Stimulated activated CD4-positive, alpha-beta T cell treated with anti-CD3 and anti-CD28 coated beads, Interleukin-1b, Interleukin-23, amount 100 ng/mL, for 4 hours (primary cell): Measurements from ENCODE around the gene ANKRD31.
"Not testable (repeated sequence)": the region's sequence is repeated elsewhere in the genome, so short reads cannot be mapped to it uniquely, and the experiment has no call there.

Experiments used
- DNase-seq, 2 donors: peaks; one replicate each; pipeline ENCODE4 v3.0.0-alpha.2; 2020; ENCODE audit warnings: low read depth in 2 of 2

ANKRD31 gene

GRCh38 chr5:75234251-75234650 lies 2.4 kb downstream of the ANKRD31 start:
- DNase-seq, result no peak

GRCh38 chr5:75226916-75227315 lies 9.8 kb downstream of the ANKRD31 start:
- no peak for DNase-seq

- DNase-seq, result no peak
These were observed 11.2 kb downstream of the ANKRD31 start for GRCh38 chr5:75225506-75225905.

- not testable (repeated sequence) for DNase-seq
These were observed 15.9 kb downstream of the ANKRD31 start for GRCh38 chr5:75220787-75221186.

GRCh38 chr5:75214928-75215327 lies 21.8 kb downstream of the ANKRD31 start:
- no peak for DNase-seq

GRCh38 chr5:75214409-75214808 lies 22.3 kb downstream of the ANKRD31 start:
- DNase-seq, result no peak

- no peak for DNase-seq
These were observed 33.1 kb downstream of the ANKRD31 start for GRCh38 chr5:75203604-75204003.

- DNase-seq, result no peak
These were observed 33.7 kb downstream of the ANKRD31 start for GRCh38 chr5:75202935-75203334.

GRCh38 chr5:75200776-75201175 lies 35.9 kb downstream of the ANKRD31 start:
- no peak for DNase-seq

GRCh38 chr5:75199946-75200345 lies 36.7 kb downstream of the ANKRD31 start:
- DNase-seq, result no peak

- DNase-seq, result no peak
These were observed 37.6 kb downstream of the ANKRD31 start for GRCh38 chr5:75199071-75199470.

- DNase-seq, result no peak
These were observed 38.9 kb downstream of the ANKRD31 start for GRCh38 chr5:75197745-75198144.

- no peak for DNase-seq
These were observed 43.9 kb downstream of the ANKRD31 start for GRCh38 chr5:75192804-75193203.

- no peak for DNase-seq
These were observed 44.4 kb downstream of the ANKRD31 start for GRCh38 chr5:75192264-75192663.

GRCh38 chr5:75190227-75190626 lies 46.5 kb downstream of the ANKRD31 start:
- DNase-seq, result no peak

- no peak for DNase-seq
These were observed 47.3 kb downstream of the ANKRD31 start for GRCh38 chr5:75189353-75189752.

- no peak for DNase-seq
These were observed 50.9 kb downstream of the ANKRD31 start for GRCh38 chr5:75185763-75186162.

- DNase-seq, result not testable (repeated sequence)
These were observed 60.7 kb downstream of the ANKRD31 start for GRCh38 chr5:75176009-75176408.

- not testable (repeated sequence) for DNase-seq
These were observed 61.8 kb downstream of the ANKRD31 start for GRCh38 chr5:75174872-75175271.

GRCh38 chr5:75169516-75169915 lies 67.2 kb downstream of the ANKRD31 start:
- DNase-seq, result no peak

GRCh38 chr5:75168026-75168735 lies 68.5 kb downstream of the ANKRD31 start:
- no peak for DNase-seq

- no peak for DNase-seq
These were observed 69.3 kb downstream of the ANKRD31 start for GRCh38 chr5:75167345-75167744.

GRCh38 chr5:75161508-75161907 lies 75.2 kb downstream of the ANKRD31 start:
- not testable (repeated sequence) for DNase-seq

- DNase-seq, result no peak
These were observed 80.1 kb downstream of the ANKRD31 start for GRCh38 chr5:75156585-75156984.
